ENCODE results near the gene ZNF93.
A peak's percentile ranks its signal among the peaks of the same experiment; 100 is the strongest.
"Not testable (repeated sequence)": the region's sequence is repeated elsewhere in the genome, so short reads cannot be mapped to it uniquely, and the experiment has no call there.

The ZNF93 gene

GRCh38 chr19:19938449-19938848 lies 37.7 kb downstream of the ZNF93 start:
- no peak for DNase-seq

- DNase-seq, result no peak
Observed at GRCh38 chr19:19943848-19944582, 43.3 kb downstream of the ZNF93 start.

- no peak for DNase-seq
Observed at GRCh38 chr19:19944583-19944880, 43.8 kb downstream of the ZNF93 start.

- no peak for DNase-seq
Observed at GRCh38 chr19:19946226-19946625, 45.5 kb downstream of the ZNF93 start.

GRCh38 chr19:19948800-19949199 lies 48.1 kb downstream of the ZNF93 start:
- DNase-seq, result no peak

- no peak for DNase-seq
Observed at GRCh38 chr19:19955208-19955607, 54.5 kb downstream of the ZNF93 start.

GRCh38 chr19:19956434-19957075 lies 55.8 kb downstream of the ZNF93 start:
- DNase-seq, result no peak

- DNase-seq, result not testable (repeated sequence)
Observed at GRCh38 chr19:19957766-19958165, 57.0 kb downstream of the ZNF93 start.

- DNase-seq, result peak; percentile 16
Observed at GRCh38 chr19:19959151-19959799, 58.5 kb downstream of the ZNF93 start.

GRCh38 chr19:19964416-19964815 lies 63.7 kb downstream of the ZNF93 start:
- DNase-seq, result no peak

GRCh38 chr19:19966126-19966525 lies 65.4 kb downstream of the ZNF93 start:
- not testable (repeated sequence) for DNase-seq

- no peak for DNase-seq
Observed at GRCh38 chr19:19966862-19967261, 66.1 kb downstream of the ZNF93 start.

Measured in fibroblast of upper back skin (primary cell).